ENCODE results near the gene YOD1.

GRCh38 chr1:207047505-207047904, 3.5 kb downstream of the YOD1 start:
- TF ChIP-seq CTCF (conservative IDR thresholded peaks at IDR 0.05; ENCODE audit: low read depth, low read length) (no peak), EZH2 (IDR thresholded peaks at IDR 0.05; ENCODE audit: low read length, unreplicated experiment) (no peak)

Data from PC-3 (cell line).